ENCODE measurements around the gene SMTNL2.
"Not testable (repeated sequence)": the region's sequence is repeated elsewhere in the genome, so short reads cannot be mapped to it uniquely, and the experiment has no call there.

The SMTNL2 gene

GRCh38 chr17:4592240-4593005 is 8.1 kb downstream of the SMTNL2 start:
- TF ChIP-seq ZNF274 (IDR thresholded peaks at IDR 0.05; ENCODE audit: low read depth, low read length): no peak
- no peak overlapping the region for H3K4me3 ChIP-seq (ENCODE audit: low read length)

- H3K4me3 ChIP-seq (ENCODE audit: low read length): no peak overlapping the region
- no peak for TF ChIP-seq ZNF274 (IDR thresholded peaks at IDR 0.05; ENCODE audit: low read depth, low read length)
Measured at GRCh38 chr17:4593021-4593421, 8.7 kb downstream of the SMTNL2 start.

- no peak overlapping the region for H3K4me3 ChIP-seq (ENCODE audit: low read length)
- TF ChIP-seq ZNF274 (IDR thresholded peaks at IDR 0.05; ENCODE audit: low read depth, low read length): no peak
Measured at GRCh38 chr17:4594406-4594805, 10.1 kb downstream of the SMTNL2 start.

- H3K4me3 ChIP-seq (ENCODE audit: low read length): no peak overlapping the region
- no peak for TF ChIP-seq ZNF274 (IDR thresholded peaks at IDR 0.05; ENCODE audit: low read depth, low read length)
Measured at GRCh38 chr17:4594931-4595684, 10.8 kb downstream of the SMTNL2 start.

- not testable (repeated sequence) for H3K4me3 ChIP-seq (ENCODE audit: low read length)
Measured at GRCh38 chr17:4595685-4596342, 11.5 kb downstream of the SMTNL2 start.

- TF ChIP-seq ZNF274 (IDR thresholded peaks at IDR 0.05; ENCODE audit: low read depth, low read length): no peak
Measured at GRCh38 chr17:4596636-4597380, 12.5 kb downstream of the SMTNL2 start.

GRCh38 chr17:4597975-4598374 is 13.6 kb downstream of the SMTNL2 start:
- no peak for TF ChIP-seq ZNF274 (IDR thresholded peaks at IDR 0.05; ENCODE audit: low read depth, low read length)
- no peak overlapping the region for H3K4me3 ChIP-seq (ENCODE audit: low read length)

More at GRCh38 chr17:4596636-4597380, 12.5 kb downstream of the SMTNL2 start:
- H3K4me3 ChIP-seq (ENCODE audit: low read length): no peak overlapping the region

- TF ChIP-seq ZNF274 (IDR thresholded peaks at IDR 0.05; ENCODE audit: low read depth, low read length): no peak
- H3K4me3 ChIP-seq (ENCODE audit: low read length): no peak overlapping the region
Measured at GRCh38 chr17:4598776-4599504, 14.6 kb downstream of the SMTNL2 start.

GRCh38 chr17:4599505-4600281 is 15.4 kb downstream of the SMTNL2 start:
- H3K4me3 ChIP-seq (ENCODE audit: low read length): no peak overlapping the region
- no peak for TF ChIP-seq ZNF274 (IDR thresholded peaks at IDR 0.05; ENCODE audit: low read depth, low read length)

- no peak overlapping the region for H3K4me3 ChIP-seq (ENCODE audit: low read length)
- TF ChIP-seq ZNF274 (IDR thresholded peaks at IDR 0.05; ENCODE audit: low read depth, low read length): no peak
Measured at GRCh38 chr17:4600563-4600962, 16.2 kb downstream of the SMTNL2 start.

GRCh38 chr17:4601326-4601725 is 17.0 kb downstream of the SMTNL2 start:
- TF ChIP-seq ZNF274 (IDR thresholded peaks at IDR 0.05; ENCODE audit: low read depth, low read length): no peak
- no peak overlapping the region for H3K4me3 ChIP-seq (ENCODE audit: low read length)

GRCh38 chr17:4602041-4602440 is 17.7 kb downstream of the SMTNL2 start:
- no peak overlapping the region for H3K4me3 ChIP-seq (ENCODE audit: low read length)
- no peak for TF ChIP-seq ZNF274 (IDR thresholded peaks at IDR 0.05; ENCODE audit: low read depth, low read length)

All from GM08714 (cell line).